Fibroblast of peridontal ligament (primary cell): Measurements from ENCODE around the gene LYST.
"Not testable (repeated sequence)": the region's sequence is repeated elsewhere in the genome, so short reads cannot be mapped to it uniquely, and the experiment has no call there.

Experiments used
- DNase-seq: peaks from one replicate; pipeline ENCODE4 v3.0.0-alpha.2; 2010; ENCODE audit errors: extremely low read depth

Gene LYST

DNA sequence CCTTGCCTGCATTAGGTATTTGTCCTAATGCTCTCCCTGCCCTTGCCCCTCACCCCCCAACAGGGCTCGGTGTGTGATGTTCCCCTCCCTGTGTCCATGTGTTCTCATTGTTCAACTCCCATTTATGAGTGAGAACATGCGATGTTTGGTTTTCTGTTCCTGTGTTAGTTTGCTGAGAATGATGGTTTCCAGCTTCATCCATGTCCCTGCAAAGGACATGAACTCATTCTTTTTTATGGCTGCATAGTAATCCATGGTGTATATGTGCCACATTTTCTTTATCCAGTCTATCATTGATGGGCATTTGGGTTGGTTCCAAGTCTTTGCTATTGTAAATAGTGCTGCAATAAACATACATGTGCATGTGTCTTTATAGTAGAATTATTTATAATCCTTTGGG is 228.1 kb downstream of the LYST start:
- DNase-seq: not testable (repeated sequence)

- no peak for DNase-seq
Measured at GRCh38 chr1:235637756-235638534, 228.8 kb downstream of the LYST start.

DNA sequence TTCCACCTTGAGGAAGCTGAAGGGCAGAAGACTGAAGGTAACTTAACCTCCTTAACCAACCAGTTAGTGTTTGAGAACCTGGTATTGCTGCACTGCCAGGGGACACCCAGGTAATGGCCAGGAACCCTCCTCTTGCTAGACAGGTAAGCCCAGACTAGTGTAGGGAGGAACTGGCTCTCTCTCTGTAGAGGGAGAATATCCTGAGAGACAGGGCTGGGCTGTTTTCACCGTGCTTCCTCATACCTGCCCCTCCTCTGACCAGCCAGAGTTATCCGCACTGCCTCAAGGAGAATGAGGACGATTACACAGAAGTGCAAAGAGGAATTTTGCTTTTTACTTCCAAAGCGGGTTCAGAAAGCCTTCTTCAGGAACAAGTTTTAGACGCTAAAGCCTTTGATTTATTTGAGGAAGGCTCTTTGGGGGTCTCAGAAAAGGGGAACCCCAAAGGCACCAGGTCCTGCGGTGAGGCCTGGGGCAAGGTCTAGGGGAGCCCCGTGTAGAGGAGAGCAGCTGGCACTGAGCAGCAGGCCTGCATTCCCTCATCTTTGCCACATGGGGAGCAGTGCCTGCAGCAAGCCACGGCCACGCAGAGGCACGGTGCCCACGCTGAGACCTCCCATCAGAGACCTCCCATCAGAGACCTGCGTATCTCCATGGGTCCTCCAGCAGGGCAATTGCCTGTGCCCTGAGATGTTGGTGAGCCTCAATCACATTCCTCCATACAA is 230.6 kb downstream of the LYST start:
- no peak for DNase-seq

- DNase-seq: peak; percentile 53
Measured at GRCh38 chr1:235632506-235633401, 234.0 kb downstream of the LYST start.

DNA sequence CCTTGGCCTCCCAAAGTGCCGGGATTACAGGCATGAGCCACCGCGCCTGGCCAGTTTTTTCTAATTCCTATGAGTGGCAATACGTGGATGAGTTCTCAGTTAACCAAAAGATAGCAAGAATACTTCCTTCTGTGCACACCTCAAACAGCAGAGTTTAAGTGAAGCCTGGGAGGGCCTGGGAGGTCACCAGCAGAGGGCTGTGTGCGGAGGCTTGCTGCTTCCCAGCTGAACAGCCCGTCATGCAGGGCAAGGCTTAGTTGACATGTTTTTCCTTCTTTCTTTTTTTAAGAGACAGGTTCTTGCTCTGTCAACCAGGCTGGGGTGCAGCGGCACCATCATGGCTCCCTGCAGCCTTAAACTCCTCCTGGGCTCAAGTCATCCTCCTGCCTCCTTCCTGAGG is 234.9 kb downstream of the LYST start:
- DNase-seq: no peak

GRCh38 chr1:235628316-235629005 is 238.2 kb downstream of the LYST start:
- no peak for DNase-seq

- no peak for DNase-seq
Measured at GRCh38 chr1:235625831-235626230, 240.9 kb downstream of the LYST start.

GRCh38 chr1:235625340-235625739 is 241.4 kb downstream of the LYST start:
- no peak for DNase-seq

GRCh38 chr1:235624721-235625333 is 241.9 kb downstream of the LYST start:
- peak; percentile 55 for DNase-seq

DNA sequence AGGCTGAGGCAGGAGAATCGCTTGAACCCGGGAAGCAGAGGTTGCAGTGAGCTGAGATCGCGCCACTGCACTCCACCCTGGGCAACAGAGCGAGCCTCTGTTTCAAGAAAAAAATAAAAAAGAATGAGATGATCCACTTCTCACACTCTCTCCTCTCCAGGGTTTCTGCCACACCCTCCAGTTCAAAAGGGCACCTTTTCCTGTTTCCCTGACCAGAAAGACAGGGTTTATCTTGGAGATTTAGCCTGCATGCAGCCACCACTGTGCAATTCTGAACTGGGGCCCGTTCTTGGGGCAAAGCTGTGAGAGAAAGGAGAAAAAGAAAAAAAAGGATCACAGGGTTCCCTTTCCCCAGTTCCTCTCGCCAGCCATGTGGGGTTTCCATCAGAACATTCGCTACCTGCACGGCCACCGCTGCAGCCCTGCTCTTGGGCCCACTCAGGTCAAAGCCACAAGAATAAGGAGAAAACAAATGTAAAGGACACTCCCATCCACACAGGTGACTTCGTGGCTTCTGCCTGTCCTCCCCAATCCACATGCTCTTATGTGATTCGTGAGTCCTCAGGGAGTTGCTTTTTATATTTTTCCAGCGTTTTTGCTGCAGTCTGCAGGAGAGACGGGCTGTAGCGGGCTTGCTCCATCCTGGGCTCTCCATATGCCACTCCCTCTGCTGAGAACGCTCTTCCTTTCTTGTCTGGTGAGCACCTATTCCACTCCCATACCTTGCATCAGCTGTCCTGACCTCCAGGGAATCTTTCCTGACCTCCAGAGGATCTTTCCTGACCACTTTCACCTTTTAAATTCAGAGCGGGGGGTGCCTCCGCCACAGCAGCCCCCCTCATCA is 243.5 kb downstream of the LYST start:
- DNase-seq: no peak

GRCh38 chr1:235619149-235619548 is 247.6 kb downstream of the LYST start:
- not testable (repeated sequence) for DNase-seq

GRCh38 chr1:235617808-235618207 is 248.9 kb downstream of the LYST start:
- DNase-seq: peak; percentile 68

DNA sequence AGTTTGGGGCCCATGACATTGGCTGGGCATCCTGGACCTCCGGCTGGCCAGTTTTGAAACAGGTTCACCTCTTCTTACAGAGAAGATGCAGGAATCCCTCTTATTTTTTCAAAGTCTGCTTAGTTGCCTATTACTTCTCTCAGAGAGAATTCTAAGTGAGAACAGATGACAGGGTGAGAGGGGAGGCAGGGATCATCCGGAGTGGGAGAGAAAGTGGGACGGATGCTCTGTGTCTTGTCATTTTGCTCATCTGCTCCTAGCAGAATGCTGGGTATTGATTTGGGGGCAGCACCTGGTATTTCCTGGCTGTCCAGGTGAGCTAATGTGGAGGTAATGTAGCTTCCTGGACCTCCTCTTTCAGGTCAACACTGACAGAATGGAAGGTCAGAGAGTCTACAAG is 249.6 kb downstream of the LYST start:
- no peak for DNase-seq

GRCh38 chr1:235614442-235614954 is 252.2 kb downstream of the LYST start:
- DNase-seq: no peak

DNA sequence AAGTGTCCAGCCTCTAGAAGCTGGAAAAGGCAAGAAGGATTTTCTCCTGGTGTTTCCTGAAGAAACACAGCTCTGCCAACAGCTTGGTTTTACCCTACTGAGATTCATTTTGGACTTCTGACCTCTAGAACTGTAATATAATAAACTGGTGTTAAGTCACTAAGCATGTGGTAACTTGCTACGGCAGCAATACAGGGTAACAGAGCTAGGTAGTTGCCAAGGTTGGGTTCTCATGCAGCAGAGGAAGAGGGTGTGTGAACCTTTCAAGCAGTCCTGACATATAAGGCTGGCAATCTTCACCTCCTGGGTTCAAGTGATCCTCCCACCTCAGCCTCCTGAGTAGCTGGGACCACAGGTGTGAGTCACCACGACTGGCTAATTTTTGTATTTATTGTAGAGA is 253.1 kb downstream of the LYST start:
- DNase-seq: no peak

- no peak for DNase-seq
Measured at GRCh38 chr1:235612761-235613160, 253.9 kb downstream of the LYST start.
